Stomach smooth muscle (tissue), 2 donors: Measurements from ENCODE around the gene ALOX5.
"Not testable (repeated sequence)": the region's sequence is repeated elsewhere in the genome, so short reads cannot be mapped to it uniquely, and the experiment has no call there.

Experiments used
- H3K27ac ChIP-seq: one replicate; pipeline ENCODE4 v1.7.0; 2013; ENCODE audit warnings: mild to moderate bottlenecking, low read length, inconsistent platforms
- H3K27me3 ChIP-seq, 2 donors: one replicate each; pipeline ENCODE4 v1.7.0; 2013; ENCODE audit warnings: low read length in 2 of 2; ENCODE audit not compliant: insufficient read depth in 2 of 2, control insufficient read depth in 1 of 2
- H3K36me3 ChIP-seq, 2 donors: one replicate each; pipeline ENCODE4 v1.7.0; 2013; ENCODE audit warnings: low read length in 2 of 2; ENCODE audit not compliant: control insufficient read depth in 2 of 2, insufficient read depth in 2 of 2
- H3K4me1 ChIP-seq: one replicate; pipeline ENCODE4 v1.7.0; 2013; ENCODE audit warnings: low read length; ENCODE audit not compliant: control insufficient read depth, insufficient read depth
- H3K4me3 ChIP-seq, 2 donors: one replicate each; pipeline ENCODE4 v1.7.0; 2013; ENCODE audit warnings: low read length in 2 of 2
- H3K9ac ChIP-seq, 2 donors: one replicate each; pipeline ENCODE4 v1.7.0; 2013; ENCODE audit warnings: low read length in 2 of 2, mild to moderate bottlenecking in 1 of 2
- H3K9me3 ChIP-seq, 2 donors: one replicate each; pipeline ENCODE4 v1.7.0; 2013; ENCODE audit warnings: low read length in 2 of 2; ENCODE audit not compliant: control insufficient read depth in 2 of 2
- donor health status: healthy.
- donor health status: Pancreatic carcinoma.

ALOX5 gene

GRCh38 chr10:45471059-45471458 lies 97.0 kb downstream of the ALOX5 start:
- H3K27ac ChIP-seq, result no peak overlapping the region
- H3K9ac ChIP-seq, result no peak overlapping the region
- H3K27me3 ChIP-seq, result no peaks in the 10 kb centered on the region
- no peaks in the 10 kb centered on the region for H3K9me3 ChIP-seq
- no peaks in the 10 kb centered on the region for H3K36me3 ChIP-seq
- peaks cover 24% of the 10 kb centered on the region for H3K4me1 ChIP-seq
- H3K4me3 ChIP-seq, result no peak overlapping the region

GRCh38 chr10:45471531-45472310 lies 97.7 kb downstream of the ALOX5 start:
- Histone ChIP-seq H3K9ac (no peak overlapping the region), H3K36me3 (no peaks in the 10 kb centered on the region), H3K27ac (no peak overlapping the region), H3K9me3 (no peaks in the 10 kb centered on the region), H3K4me3 (no peak overlapping the region), H3K4me1 (peaks cover 24% of the 10 kb centered on the region), H3K27me3 (no peaks in the 10 kb centered on the region)

- no peak overlapping the region for H3K27ac ChIP-seq
- no peak overlapping the region for H3K4me3 ChIP-seq
Measured at GRCh38 chr10:45473126-45473525, 99.1 kb downstream of the ALOX5 start.

GRCh38 chr10:45476559-45476958 lies 102.5 kb downstream of the ALOX5 start:
- H3K36me3 ChIP-seq, result no peaks in the 10 kb centered on the region
- H3K9me3 ChIP-seq, result no peaks in the 10 kb centered on the region
- no peak overlapping the region for H3K4me3 ChIP-seq
- H3K9ac ChIP-seq, result no peak overlapping the region
- H3K4me1 ChIP-seq, result peaks cover 11% of the 10 kb centered on the region
- no peak overlapping the region for H3K27ac ChIP-seq
- no peaks in the 10 kb centered on the region for H3K27me3 ChIP-seq

More at GRCh38 chr10:45473126-45473525, 99.1 kb downstream of the ALOX5 start:
- Histone ChIP-seq H3K9me3 (no peaks in the 10 kb centered on the region), H3K27me3 (no peaks in the 10 kb centered on the region), H3K4me1 (peaks cover 24% of the 10 kb centered on the region), H3K9ac (no peak overlapping the region), H3K36me3 (no peaks in the 10 kb centered on the region)

GRCh38 chr10:45480294-45480693 lies 106.3 kb downstream of the ALOX5 start:
- Histone ChIP-seq H3K27me3 (no peaks in the 10 kb centered on the region), H3K9ac (no peak overlapping the region), H3K4me3 (no peak overlapping the region), H3K27ac (no peak overlapping the region), H3K4me1 (no peaks in the 10 kb centered on the region), H3K9me3 (no peaks in the 10 kb centered on the region), H3K36me3 (peaks cover 0 to 3% of the 10 kb centered on the region in 2 donors)

- H3K27ac ChIP-seq, H3K4me3 ChIP-seq, H3K36me3 ChIP-seq, H3K9ac ChIP-seq, H3K27me3 ChIP-seq, H3K4me1 ChIP-seq, H3K9me3 ChIP-seq: not testable (repeated sequence)
Measured at GRCh38 chr10:45481100-45481499, 107.1 kb downstream of the ALOX5 start.

GRCh38 chr10:45483002-45483401 lies 109.0 kb downstream of the ALOX5 start:
- no peaks in the 10 kb centered on the region for H3K27me3 ChIP-seq
- H3K36me3 ChIP-seq, result peaks cover 0 to 6% of the 10 kb centered on the region in 2 donors
- H3K27ac ChIP-seq, result no peak overlapping the region
- no peak overlapping the region for H3K4me3 ChIP-seq
- H3K9me3 ChIP-seq, result no peaks in the 10 kb centered on the region
- no peak overlapping the region for H3K9ac ChIP-seq
- H3K4me1 ChIP-seq, result no peaks in the 10 kb centered on the region

GRCh38 chr10:45487735-45488134 lies 113.7 kb downstream of the ALOX5 start:
- Histone ChIP-seq H3K36me3 (peaks cover 0 to 9% of the 10 kb centered on the region in 2 donors), H3K9ac (no peak overlapping the region), H3K4me3 (no peak overlapping the region), H3K27me3 (no peaks in the 10 kb centered on the region), H3K9me3 (no peaks in the 10 kb centered on the region), H3K4me1 (no peaks in the 10 kb centered on the region), H3K27ac (no peak overlapping the region)

- Histone ChIP-seq H3K4me1 (no peaks in the 10 kb centered on the region), H3K4me3 (no peak overlapping the region), H3K27me3 (no peaks in the 10 kb centered on the region), H3K27ac (no peak overlapping the region), H3K9me3 (no peaks in the 10 kb centered on the region), H3K9ac (no peak overlapping the region), H3K36me3 (peaks cover 0 to 9% of the 10 kb centered on the region in 2 donors)
Measured at GRCh38 chr10:45488365-45488764, 114.3 kb downstream of the ALOX5 start.

- H3K27ac ChIP-seq, result no peak overlapping the region
- no peaks in the 10 kb centered on the region for H3K27me3 ChIP-seq
- no peak overlapping the region for H3K9ac ChIP-seq
- no peak overlapping the region for H3K4me3 ChIP-seq
- H3K36me3 ChIP-seq, result peaks cover 0 to 6% of the 10 kb centered on the region in 2 donors
- no peaks in the 10 kb centered on the region for H3K4me1 ChIP-seq
- H3K9me3 ChIP-seq, result no peaks in the 10 kb centered on the region
Measured at GRCh38 chr10:45490277-45490676, 116.3 kb downstream of the ALOX5 start.

- Histone ChIP-seq H3K9ac (no peak overlapping the region), H3K27me3 (no peaks in the 10 kb centered on the region), H3K9me3 (peaks cover 0 to 7% of the 10 kb centered on the region in 2 donors), H3K36me3 (peaks cover 0 to 6% of the 10 kb centered on the region in 2 donors), H3K4me3 (no peak overlapping the region), H3K27ac (no peak overlapping the region), H3K4me1 (no peaks in the 10 kb centered on the region)
Measured at GRCh38 chr10:45491061-45491460, 117.0 kb downstream of the ALOX5 start.
